Uterus (tissue), 2 donors: ENCODE measurements around the gene XYLT1.

Experiments
- POLR2A ChIP-seq, 2 donors: fragments of 450-650 bp; IDR thresholded peaks; one replicate each; pipeline ENCODE4 v1.6.1; 2016; ENCODE audit warnings: antibody characterized with exemption in 2 of 2, mild to moderate bottlenecking in 1 of 2, moderate library complexity in 1 of 2
- TF ChIP-seq, protein P1 (sequence below), 4 experiments: fragments of 200-600 bp in 2 of 4; fragments of 450-650 bp in 2 of 4; sonication (generic) in 2 of 4; IDR thresholded peaks; one replicate each; pipeline ENCODE4 v1.5.1; 2016 to 2019; ENCODE audit warnings: antibody characterized with exemption in 4 of 4, mild to moderate bottlenecking in 2 of 4, moderate library complexity in 1 of 4

DNA sequence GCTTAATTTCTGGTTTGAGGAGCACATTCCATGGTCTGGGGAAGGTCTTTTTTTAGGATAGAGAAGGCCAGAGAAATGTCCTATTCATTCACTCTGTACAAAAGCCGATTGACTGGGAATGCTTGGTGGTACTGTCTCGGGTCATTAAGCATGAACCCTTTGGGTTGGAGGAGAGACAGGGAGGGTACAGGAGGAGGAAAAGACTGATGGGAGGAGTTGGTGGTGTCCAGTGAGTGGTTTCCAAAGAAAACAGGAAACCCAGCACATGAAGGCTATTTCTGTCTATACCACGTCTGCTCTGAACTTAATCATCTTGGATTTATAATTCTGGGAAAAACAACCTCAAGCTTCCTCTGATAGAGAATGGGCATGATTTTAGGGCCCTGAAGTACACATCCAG lies 111.9 kb downstream of the XYLT1 start:
- TF ChIP-seq, protein P1, sequence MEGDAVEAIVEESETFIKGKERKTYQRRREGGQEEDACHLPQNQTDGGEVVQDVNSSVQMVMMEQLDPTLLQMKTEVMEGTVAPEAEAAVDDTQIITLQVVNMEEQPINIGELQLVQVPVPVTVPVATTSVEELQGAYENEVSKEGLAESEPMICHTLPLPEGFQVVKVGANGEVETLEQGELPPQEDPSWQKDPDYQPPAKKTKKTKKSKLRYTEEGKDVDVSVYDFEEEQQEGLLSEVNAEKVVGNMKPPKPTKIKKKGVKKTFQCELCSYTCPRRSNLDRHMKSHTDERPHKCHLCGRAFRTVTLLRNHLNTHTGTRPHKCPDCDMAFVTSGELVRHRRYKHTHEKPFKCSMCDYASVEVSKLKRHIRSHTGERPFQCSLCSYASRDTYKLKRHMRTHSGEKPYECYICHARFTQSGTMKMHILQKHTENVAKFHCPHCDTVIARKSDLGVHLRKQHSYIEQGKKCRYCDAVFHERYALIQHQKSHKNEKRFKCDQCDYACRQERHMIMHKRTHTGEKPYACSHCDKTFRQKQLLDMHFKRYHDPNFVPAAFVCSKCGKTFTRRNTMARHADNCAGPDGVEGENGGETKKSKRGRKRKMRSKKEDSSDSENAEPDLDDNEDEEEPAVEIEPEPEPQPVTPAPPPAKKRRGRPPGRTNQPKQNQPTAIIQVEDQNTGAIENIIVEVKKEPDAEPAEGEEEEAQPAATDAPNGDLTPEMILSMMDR (IDR thresholded peaks at IDR 0.05), result no peak
- TF ChIP-seq POLR2A (IDR thresholded peaks at IDR 0.05), result no peak
